Esophagus squamous epithelium (tissue), 5 donors: ENCODE results near the gene LCP1. TPM values are rescaled to one million over a fixed set of nuclear protein-coding genes. Genes with fewer than 3 reads are reported as not detected.

ENCODE experiments used
- DNase-seq: peaks from one replicate; lab custom pipeline; 2025; lab: John Stamatoyannopoulos, UW
- H3K27ac ChIP-seq, 4 donors: fragments of 200-600 bp; sonication (generic); one replicate each; pipeline ENCODE4 v1.5.1; 2016 to 2019; ENCODE audit warnings: mild to moderate bottlenecking in 1 of 4
- H3K27me3 ChIP-seq, 4 donors: fragments of 200-600 bp; sonication (generic); 1 replicate in 3 of 4; 2 replicates in 1 of 4; pipeline versions ENCODE4 v1.5.1 to v1.6.0; 2017 to 2021; ENCODE audit warnings: antibody characterized with exemption in 1 of 4
- H3K36me3 ChIP-seq, 3 donors: fragments of 200-600 bp; sonication (generic); one replicate each; pipeline ENCODE4 v1.5.1; 2016 to 2019
- H3K4me1 ChIP-seq, 3 donors: fragments of 200-600 bp; sonication (generic); one replicate each; pipeline ENCODE4 v1.5.1; 2017 to 2019
- H3K4me3 ChIP-seq, 4 donors: fragments of 200-600 bp; sonication (generic); 1 replicate in 3 of 4; 2 replicates in 1 of 4; pipeline ENCODE4 v1.5.1; 2016 to 2019; ENCODE audit warnings: mild to moderate bottlenecking in 2 of 4, moderate library complexity in 1 of 4
- H3K9me3 ChIP-seq, 3 donors: fragments of 200-600 bp; sonication (generic); one replicate each; pipeline ENCODE4 v1.5.1; 2016 to 2019
- CTCF ChIP-seq, 6 experiments: fragments of 450-650 bp in 4 of 6; fragments of 200-600 bp in 2 of 6; sonication (generic) in 2 of 6; IDR thresholded peaks; one replicate each; pipeline ENCODE4 v1.5.1; 2016 to 2019; ENCODE audit warnings: antibody characterized with exemption in 6 of 6, mild to moderate bottlenecking in 4 of 6, moderate library complexity in 4 of 6
- POLR2A ChIP-seq, 4 donors: fragments of 450-650 bp; IDR thresholded peaks; one replicate each; pipeline ENCODE4 v1.6.1; 2017; ENCODE audit warnings: antibody characterized with exemption in 4 of 4, mild to moderate bottlenecking in 4 of 4, moderate library complexity in 3 of 4
- WGBS, 2 donors: methylation state at CpG; one replicate each; pipeline ENCODE4 v1.1.5; 2018; 5-methylcytosine and 5-hydroxymethylcytosine counted together
- intact Hi-C: fragments of 100-400 bp; cut with DNase I; formaldehyde crosslinking; loops from one replicate; pipeline ENCODE4 v1.15.0; 2022
- small RNA-seq, 4 donors: library from RNA; depleted of rRNA; stranded (forward); fragments of <200 nt; gene quantifications; one replicate each; pipeline ENCODE3, GENCODE V24; 2016
- total RNA-seq, 4 donors: library from RNA; depleted of rRNA; stranded (reverse); fragments of >200 nt; gene quantifications; one replicate each; pipeline ENCODE4 v1.1.0, GENCODE V29; 2016
- donor health status: DM: yes; HTN: yes; CAD: no.

The LCP1 gene
- total RNA-seq, 4 donors from 2014 or later, result 8.7 to 33.9 (median 21.9) TPM

GRCh38 chr13:46076827-46077226, 105.2 kb downstream of the LCP1 start:
- no peak overlapping the region for H3K27ac ChIP-seq
- no peaks in the 10 kb centered on the region for H3K4me1 ChIP-seq
- 63 to 95% methylated on average over 3 of the region's 3 CpGs for WGBS, 2 donors
- intact Hi-C loops, result no loop called here
- H3K27me3 ChIP-seq, result no peaks in the 10 kb centered on the region
- no peak for TF ChIP-seq CTCF (IDR thresholded peaks at IDR 0.05)
- TF ChIP-seq POLR2A (IDR thresholded peaks at IDR 0.05), result no peak
- no peaks in the 10 kb centered on the region for H3K36me3 ChIP-seq
- no peak overlapping the region for H3K4me3 ChIP-seq
- H3K9me3 ChIP-seq, result no peaks in the 10 kb centered on the region
- no peak for DNase-seq

Small RNAs within 50 kb of the gene (small RNA-seq; reads per million reads assigned to genes)
- gene RN7SL288P, result 0 reads per million in 4 donors

Other genes starting within 250 kb of the LCP1 start
- 10 to 100 TPM; 12.4 to 28.8 (median 15.3) TPM for gene ZC3H13, start 129.4 kb downstream of the LCP1 start, total RNA-seq
- not detected for gene CPB2, start 77.1 kb downstream of the LCP1 start, total RNA-seq
- not detected for gene LRRC63, start 29.8 kb upstream of the LCP1 start, total RNA-seq
- under 1 TPM in 3 of 4 donors, not detected in 1; 0.48 to 0.85 (median 0.76) TPM for gene RUBCNL, start 205.1 kb upstream of the LCP1 start, total RNA-seq